ENCODE measurements around the gene KAT2B. TPM values are rescaled to one million over a fixed set of nuclear protein-coding genes. Genes with fewer than 3 reads are reported as not detected.

Gene KAT2B
- total and polyA plus RNA-seq, 2 of the 8 experiments (the other 6 are each of a cell fraction or from before 2014, with no cell fraction given), result 0.24 to 0.91 TPM

DNA sequence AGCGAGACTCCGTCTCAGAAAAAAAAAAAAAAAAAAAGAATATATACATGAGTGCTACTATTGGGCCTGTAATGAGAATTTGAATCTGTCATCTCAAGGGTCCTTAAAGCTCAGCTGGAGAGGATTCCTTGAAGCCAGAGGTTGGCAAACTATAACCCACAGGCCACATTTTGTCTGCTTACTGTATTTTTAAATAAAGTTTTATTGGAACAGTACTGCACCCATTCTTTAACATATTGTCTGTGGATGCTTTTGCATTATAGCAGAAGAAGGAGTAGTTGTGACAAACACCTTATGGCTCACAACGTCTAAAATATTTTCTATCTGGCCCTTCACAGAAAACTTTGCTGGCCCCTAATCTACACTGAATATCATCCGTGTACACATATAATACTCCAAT lies 85.0 kb downstream of the KAT2B start:
- Histone ChIP-seq H3K4ac (replicated peaks; ENCODE audit: insufficient read length, low read depth, low read length) (no peak overlapping the region), H2BK20ac (ENCODE audit: low read length) (no peak overlapping the region), H2BK12ac (ENCODE audit: low read depth, low read length) (no peak overlapping the region), H2BK15ac (ENCODE audit: low read length) (no peak overlapping the region), H3K23me2 (ENCODE audit: low read depth, low read length) (no peaks in the 10 kb centered on the region), H3K14ac (ENCODE audit: insufficient read length) (no peak overlapping the region), H4K5ac (ENCODE audit: insufficient read length, low read depth, low read length) (no peak overlapping the region), H2AFZ (ENCODE audit: low read length) (no peak overlapping the region), H4K8ac (ENCODE audit: extremely low read depth, insufficient read depth, low read length) (no peak overlapping the region), H2BK5ac (ENCODE audit: low read depth, low read length) (no peak overlapping the region), H3K27ac (ENCODE audit: low read depth, low read length) (no peak overlapping the region), H3K4me2 (ENCODE audit: insufficient read depth in 1 of 2, low read depth in 2 of 2, low read length in 2 of 2) (no peak overlapping the region), H3K79me1 (ENCODE audit: low read depth, low read length) (no peaks in the 10 kb centered on the region), H3K9ac (replicated peaks in 1 of 4; ENCODE audit: extremely low read depth in 1 of 4, low read depth in 3 of 4, low read length in 3 of 4) (no peak overlapping the region), H3K4me1 (replicated peaks in 1 of 4; ENCODE audit: control insufficient read depth in 3 of 4, insufficient read depth in 4 of 4, low read length in 3 of 4) (no peaks in the 10 kb centered on the region), H4K20me1 (replicated peaks in 1 of 2; ENCODE audit: control insufficient read depth in 1 of 2, insufficient read depth in 2 of 2, low read length in 2 of 2) (no peaks in the 10 kb centered on the region), H3K4me3 (ENCODE audit: extremely low read depth in 1 of 4, insufficient read depth in 2 of 4, low read depth in 3 of 4, low read length in 4 of 4) (no peak overlapping the region), H3K18ac (ENCODE audit: extremely low read depth, low read length) (no peak overlapping the region), H3K9me3 (ENCODE audit: insufficient read depth in 2 of 2, low read depth in 1 of 2, low read length in 1 of 2) (no peaks in the 10 kb centered on the region), H3K36me3 (ENCODE audit: control insufficient read depth in 2 of 4, insufficient read depth in 4 of 4, low read length in 3 of 4) (no peaks in the 10 kb centered on the region), H2AK5ac (ENCODE audit: low read depth, low read length) (no peak overlapping the region), H3K23ac (ENCODE audit: insufficient read length) (no peak overlapping the region), H3K79me2 (ENCODE audit: control insufficient read depth in 1 of 2, insufficient read depth in 2 of 2, low read length in 2 of 2) (no peaks in the 10 kb centered on the region), H3K56ac (replicated peaks; ENCODE audit: insufficient read length, low read depth, low read length) (no peak overlapping the region), H3K27me3 (replicated peaks in 1 of 4; ENCODE audit: control insufficient read depth in 3 of 4, extremely low read depth in 1 of 4, insufficient read depth in 3 of 4, low read length in 3 of 4) (no peaks in the 10 kb centered on the region), H4K91ac (replicated peaks; ENCODE audit: insufficient read length, low read length) (no peak overlapping the region), H2BK120ac (replicated peaks; ENCODE audit: low read depth, low read length) (no peak overlapping the region)
- no peak for FAIRE-seq
- WGBS, 2 experiments (ENCODE audit: extremely low coverage in 1 of 2, insufficient coverage in 1 of 2, insufficient read length in 1 of 2, insufficient replicate concordance in 2 of 2, low coverage in 1 of 2, low lambda C conversion rate in 2 of 2, missing lambda C conversion rate in 1 of 2), result 95% methylated on average over 2 of the region's 4 CpGs; no CpG with 5 or more reads in 1 of the 2 experiments
- CTCF ChIA-PET (ENCODE audit: partially characterized antibody), result interaction anchor here (0.7 to 1.0 kb wide), 2 partner anchors 84 to 215 kb away, joined by 3 read pairs; no protein-coding TSS in a partner anchor
- POLR2A ChIA-PET (ENCODE audit: partially characterized antibody), result no interaction called here
- DNase-seq (ENCODE audit: low read depth in 1 of 2, low spot score in 2 of 2), result no peak
- TF ChIP-seq CHD1 (IDR thresholded peaks at IDR 0.05; ENCODE audit: low read depth, low read length), result no peak
- TF ChIP-seq BCL11A (IDR thresholded peaks at IDR 0.05; ENCODE audit: low read depth in 2 of 2, low read length in 2 of 2), result no peak
- no peak for TF ChIP-seq YY1 (IDR thresholded peaks at IDR 0.05; ENCODE audit: low read depth, low read length)
- no peak for TF ChIP-seq MAX (IDR thresholded peaks at IDR 0.05)
- TF ChIP-seq FOSL1 (IDR thresholded peaks at IDR 0.05; ENCODE audit: insufficient read depth, low read depth, low read length), result no peak
- no peak for TF ChIP-seq SUZ12 (IDR thresholded peaks at IDR 0.05; ENCODE audit: low read length)
- TF ChIP-seq EGR1 (IDR thresholded peaks at IDR 0.05; ENCODE audit: borderline replicate concordance, low read depth, low read length), result no peak
- no peak for TF ChIP-seq HDAC6 (IDR thresholded peaks at IDR 0.05; ENCODE audit: low read depth, low read length)
- no peak for TF ChIP-seq JUN (IDR thresholded peaks at IDR 0.05; ENCODE audit: low read depth, low read length)
- no peak for TF ChIP-seq BRCA1 (IDR thresholded peaks at IDR 0.05; ENCODE audit: low read depth, low read length)
- TF ChIP-seq NRF1 (IDR thresholded peaks at IDR 0.05; ENCODE audit: low read depth, low read length), result no peak
- no peak for TF ChIP-seq BACH1 (IDR thresholded peaks at IDR 0.05; ENCODE audit: low read length)
- no peak for TF ChIP-seq CEBPB (IDR thresholded peaks at IDR 0.05; ENCODE audit: low read depth, low read length)
- TF ChIP-seq TBP (IDR thresholded peaks at IDR 0.05; ENCODE audit: low read depth, low read length), result no peak
- TF ChIP-seq EP300 (IDR thresholded peaks at IDR 0.05; ENCODE audit: borderline replicate concordance in 1 of 2, low read depth in 2 of 2, low read length in 2 of 2), result no peak
- no peak for TF ChIP-seq POU5F1 (IDR thresholded peaks at IDR 0.05; ENCODE audit: low read depth, low read length)
